ENCODE measurements around the gene RAB11A.

GRCh38 chr15:65881766-65882434 lies 12.6 kb downstream of the RAB11A start:
- TF ChIP-seq CTCF (IDR thresholded peaks at IDR 0.05; ENCODE audit: insufficient read depth, low read depth, low read length) (no peak), EZH2 (IDR thresholded peaks at IDR 0.05; ENCODE audit: insufficient read depth, low read length) (no peak)

Measured in astrocyte (in vitro differentiated cells and primary cell).